ENCODE data around the gene CLEC4D. TPM values are rescaled to one million over a fixed set of nuclear protein-coding genes. Genes with fewer than 3 reads are reported as not detected.
"Not testable (repeated sequence)": the region's sequence is repeated elsewhere in the genome, so short reads cannot be mapped to it uniquely, and the experiment has no call there.

Gene CLEC4D
- total RNA-seq, 1 donor from 2014 or later, result not detected

DNA sequence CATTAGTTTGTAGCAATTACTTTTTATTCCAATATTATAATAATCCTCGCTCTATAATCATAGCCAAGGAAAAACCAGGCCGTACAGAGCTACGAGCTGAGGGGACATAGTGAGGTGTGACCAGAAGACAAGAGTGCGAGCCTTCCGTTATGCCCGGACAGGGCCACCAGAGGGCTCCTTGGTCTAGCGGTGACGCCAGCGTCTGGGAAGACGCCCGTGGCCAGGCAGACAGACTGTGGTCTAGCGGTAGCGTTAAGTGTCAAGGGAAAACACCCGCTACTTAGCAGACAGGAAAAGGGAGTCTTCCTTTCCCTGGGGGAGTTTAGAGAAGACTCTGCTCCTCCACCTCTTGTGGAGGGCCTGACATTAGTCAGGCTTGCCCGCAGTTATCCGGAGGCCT, 24.5 kb downstream of the CLEC4D start:
- H3K27ac Mint-ChIP-seq; H3K36me3 Mint-ChIP-seq; DNase-seq (ENCODE audit: extremely low spot score, unreplicated experiment); H3K9me3 Mint-ChIP-seq; H3K4me1 Mint-ChIP-seq (ENCODE audit: unreplicated experiment); H3K4me3 Mint-ChIP-seq: not testable (repeated sequence)
- peaks cover 40% of the 10 kb centered on the region for H3K27me3 Mint-ChIP-seq
- peak; percentile 53 for TF ChIP-seq CTCF (conservative IDR thresholded peaks at IDR 0.05)

- not testable (repeated sequence) for H3K4me3 Mint-ChIP-seq; H3K36me3 Mint-ChIP-seq; H3K9me3 Mint-ChIP-seq; DNase-seq (ENCODE audit: extremely low spot score, unreplicated experiment); H3K4me1 Mint-ChIP-seq (ENCODE audit: unreplicated experiment); H3K27ac Mint-ChIP-seq
- H3K27me3 Mint-ChIP-seq, result peaks cover 26% of the 10 kb centered on the region
These were observed 27.5 kb downstream of the CLEC4D start, which contains the start of gene CLEC4E for GRCh38 chr12:8540831-8541230. TSS of gene CLEC4E (minus strand) at chr12:8540905. CDS start at chr12:8540797, 108 bp downstream.

GRCh38 chr12:8541562-8541961, 28.3 kb downstream of the CLEC4D start:
- Mint-ChIP-seq H3K27ac (no peak overlapping the region), H3K36me3 (no peaks in the 10 kb centered on the region), H3K9me3 (no peaks in the 10 kb centered on the region), H3K27me3 (peaks cover 26% of the 10 kb centered on the region), H3K4me3 (no peak overlapping the region), H3K4me1 (ENCODE audit: unreplicated experiment) (no peaks in the 10 kb centered on the region)
- TF ChIP-seq CTCF (conservative IDR thresholded peaks at IDR 0.05), result no peak
- no peak for DNase-seq (ENCODE audit: extremely low spot score, unreplicated experiment)

- Mint-ChIP-seq H3K27me3 (peaks cover 28% of the 10 kb centered on the region), H3K4me1 (ENCODE audit: unreplicated experiment) (no peaks in the 10 kb centered on the region), H3K9me3 (peaks cover 5% of the 10 kb centered on the region), H3K36me3 (no peaks in the 10 kb centered on the region), H3K27ac (no peak overlapping the region), H3K4me3 (no peak overlapping the region)
- DNase-seq (ENCODE audit: extremely low spot score, unreplicated experiment), result peak; percentile 79
- TF ChIP-seq CTCF (conservative IDR thresholded peaks at IDR 0.05), result peak; percentile 97
These were observed 31.0 kb downstream of the CLEC4D start for GRCh38 chr12:8544295-8544694.

DNA sequence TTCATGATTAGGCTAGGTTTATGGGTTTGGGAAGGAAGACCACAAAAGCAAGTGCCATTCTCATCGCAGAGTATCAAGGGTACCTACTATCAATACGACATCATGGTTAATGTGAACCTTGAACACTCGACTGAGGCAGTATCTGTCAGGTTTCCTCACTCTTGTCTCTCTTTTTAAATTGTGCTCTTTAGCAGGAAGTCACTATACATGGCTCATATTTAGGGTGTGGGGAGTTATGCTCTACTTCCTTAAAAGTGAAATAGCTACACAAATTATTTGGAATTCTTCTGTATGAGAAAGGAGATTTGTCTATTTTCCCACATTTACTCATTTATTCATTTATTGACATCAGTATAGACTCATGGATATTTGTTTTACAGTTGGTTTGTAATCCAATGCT, 33.3 kb downstream of the CLEC4D start:
- TF ChIP-seq CTCF (conservative IDR thresholded peaks at IDR 0.05), result no peak
- H3K27ac Mint-ChIP-seq, result no peak overlapping the region
- H3K27me3 Mint-ChIP-seq, result peaks cover 12% of the 10 kb centered on the region
- no peaks in the 10 kb centered on the region for H3K4me1 Mint-ChIP-seq (ENCODE audit: unreplicated experiment)
- peaks cover 5% of the 10 kb centered on the region for H3K9me3 Mint-ChIP-seq
- no peak overlapping the region for H3K4me3 Mint-ChIP-seq
- DNase-seq (ENCODE audit: extremely low spot score, unreplicated experiment), result no peak
- no peaks in the 10 kb centered on the region for H3K36me3 Mint-ChIP-seq

- no peak for TF ChIP-seq CTCF (conservative IDR thresholded peaks at IDR 0.05)
- H3K9me3 Mint-ChIP-seq, result peaks cover 5% of the 10 kb centered on the region
These were observed 34.3 kb downstream of the CLEC4D start for GRCh38 chr12:8547645-8548044.

More at GRCh38 chr12:8547645-8548044, 34.3 kb downstream of the CLEC4D start:
- peaks cover 13% of the 10 kb centered on the region for H3K27me3 Mint-ChIP-seq
- H3K27ac Mint-ChIP-seq, result no peak overlapping the region
- H3K4me1 Mint-ChIP-seq (ENCODE audit: unreplicated experiment), result no peaks in the 10 kb centered on the region
- DNase-seq (ENCODE audit: extremely low spot score, unreplicated experiment), result no peak
- no peaks in the 10 kb centered on the region for H3K36me3 Mint-ChIP-seq
- no peak overlapping the region for H3K4me3 Mint-ChIP-seq

Data from type B pancreatic cell (in vitro differentiated cells).